GM23338 (cell line): ENCODE results near the gene QKI. TPM values are rescaled to one million over a fixed set of nuclear protein-coding genes. Genes with fewer than 3 reads are reported as not detected.

Experiments used
- ATAC-seq: fragments of 200-7000 bp; cut with Tn5 transposase; 3 replicates; pipeline ENCODE4 v1.9.1; 2020
- DNase-seq: peaks from one replicate; pipeline ENCODE4 v3.0.0-alpha.2; 2015; ENCODE audit warnings: low spot score
- H2AFZ ChIP-seq: fragments of 200-600 bp; sonication (generic); 2 replicates; pipeline ENCODE4 v1.8.0; 2016; ENCODE audit warnings: antibody characterized with exemption, mild to moderate bottlenecking, moderate library complexity
- H3F3A ChIP-seq: fragments of 200-600 bp; sonication (generic); replicated peaks from 2 replicates; pipeline ENCODE4 v1.8.0; 2017; ENCODE audit warnings: antibody characterized with exemption, mixed run types, low read depth
- H3K27ac ChIP-seq: fragments of 200-600 bp; sonication (generic); 2 replicates; pipeline ENCODE4 v1.6.1; 2016; ENCODE audit warnings: low read depth
- H3K27me3 ChIP-seq: fragments of 200-600 bp; sonication (generic); 2 replicates; pipeline ENCODE4 v1.8.0; 2016; ENCODE audit warnings: mild to moderate bottlenecking, mixed run types, moderate library complexity; ENCODE audit not compliant: insufficient read depth
- H3K36me3 ChIP-seq: fragments of 200-600 bp; sonication (generic); 2 replicates; pipeline ENCODE4 v1.8.0; 2016; ENCODE audit warnings: mild to moderate bottlenecking; ENCODE audit not compliant: insufficient read depth
- H3K4me1 ChIP-seq: fragments of 200-600 bp; sonication (generic); 2 replicates; pipeline ENCODE4 v1.8.0; 2016; ENCODE audit warnings: mild to moderate bottlenecking, moderate library complexity; ENCODE audit not compliant: insufficient read depth
- H3K4me2 ChIP-seq: fragments of 200-600 bp; sonication (generic); 2 replicates; pipeline ENCODE4 v1.7.1; 2017; ENCODE audit warnings: mixed run types
- H3K4me3 ChIP-seq: fragments of 200-600 bp; sonication (generic); 2 replicates; pipeline ENCODE4 v1.6.1; 2016; ENCODE audit warnings: mixed run types
- H3K79me2 ChIP-seq: fragments of 200-600 bp; sonication (generic); replicated peaks from 2 replicates; pipeline ENCODE4 v1.8.0; 2017; ENCODE audit warnings: mild to moderate bottlenecking; ENCODE audit not compliant: insufficient read depth
- H3K9me2 ChIP-seq: fragments of 200-600 bp; sonication (generic); 2 replicates; pipeline ENCODE4 v1.8.0; 2017; ENCODE audit not compliant: insufficient read depth
- H4K20me1 ChIP-seq: fragments of 200-600 bp; sonication (generic); replicated peaks from 2 replicates; pipeline ENCODE4 v1.8.0; 2017; ENCODE audit warnings: mild to moderate bottlenecking; ENCODE audit not compliant: insufficient read depth
- H3K27ac Mint-ChIP-seq: 2 replicates; pipeline ENCODE4 v1.8.0; 2020; ENCODE audit warnings: inconsistent platforms, mild to moderate bottlenecking, moderate library complexity, mixed read lengths
- H3K27me3 Mint-ChIP-seq: 3 replicates; pipeline ENCODE4 v1.8.0; 2022; ENCODE audit warnings: low read depth, mild to moderate bottlenecking, moderate library complexity, mixed read lengths, inconsistent platforms; ENCODE audit not compliant: insufficient read depth, poor library complexity
- H3K36me3 Mint-ChIP-seq: 3 replicates; pipeline ENCODE4 v1.8.0; 2021; ENCODE audit warnings: low read depth, mild to moderate bottlenecking, inconsistent platforms, moderate library complexity, mixed read lengths
- H3K4me1 Mint-ChIP-seq: 3 replicates; pipeline ENCODE4 v1.8.0; 2020; ENCODE audit warnings: mild to moderate bottlenecking, inconsistent platforms, mixed read lengths
- H3K4me3 Mint-ChIP-seq: 3 replicates; pipeline ENCODE4 v1.8.0; 2021; ENCODE audit warnings: moderate library complexity, mild to moderate bottlenecking, inconsistent platforms, mixed read lengths
- H3K9me3 Mint-ChIP-seq: 3 replicates; pipeline ENCODE4 v1.8.0; 2020; ENCODE audit warnings: moderate library complexity, mild to moderate bottlenecking, inconsistent platforms, mixed read lengths
- CREB1 ChIP-seq: fragments of 250-450 bp; sonication (Bioruptor Pico); IDR thresholded peaks from 2 replicates; pipeline ENCODE4 v1.5.0; 2020; ENCODE audit warnings: low read depth, mild to moderate bottlenecking, moderate library complexity
- CTCF ChIP-seq, 2 experiments: fragments of 200-600 bp in 1 of 2; sonication (generic) in 1 of 2; conservative IDR thresholded peaks; 2 replicates each; pipeline versions ENCODE4 v1.5.1 to v1.6.1; 2016 to 2017; ENCODE audit warnings: antibody characterized with exemption in 2 of 2, low read depth in 2 of 2, mild to moderate bottlenecking in 2 of 2, moderate library complexity in 1 of 2
- ETS1 ChIP-seq: IDR thresholded peaks from 2 replicates; pipeline ENCODE4 v1.6.1; 2016; ENCODE audit warnings: antibody characterized with exemption
- EZH2 ChIP-seq: fragments of 200-600 bp; sonication (generic); IDR thresholded peaks from one replicate; pipeline ENCODE4 v1.8.0; 2017; ENCODE audit warnings: antibody characterized with exemption, mild to moderate bottlenecking, low read depth; ENCODE audit not compliant: unreplicated experiment
- EZH2phosphoT487 ChIP-seq: fragments of 200-600 bp; sonication (generic); IDR thresholded peaks from one replicate; pipeline ENCODE4 v1.8.1; 2018; ENCODE audit warnings: antibody characterized with exemption; ENCODE audit not compliant: unreplicated experiment
- JUNB ChIP-seq: IDR thresholded peaks from one replicate; pipeline ENCODE4 v1.6.1; 2016; ENCODE audit warnings: antibody characterized with exemption; ENCODE audit not compliant: unreplicated experiment
- NANOG ChIP-seq: IDR thresholded peaks from 2 replicates; pipeline ENCODE4 v1.6.1; 2016; ENCODE audit warnings: antibody characterized with exemption, borderline replicate concordance
- POLR2AphosphoS5 ChIP-seq: IDR thresholded peaks from 2 replicates; pipeline ENCODE4 v1.6.1; 2016; ENCODE audit warnings: antibody characterized with exemption, low read depth
- REST ChIP-seq: IDR thresholded peaks from one replicate; pipeline ENCODE4 v1.6.1; 2018; ENCODE audit warnings: antibody characterized with exemption; ENCODE audit not compliant: unreplicated experiment
- STAT1 ChIP-seq: IDR thresholded peaks from one replicate; pipeline ENCODE4 v1.6.1; 2016; ENCODE audit warnings: antibody characterized with exemption; ENCODE audit not compliant: unreplicated experiment
- ZNF114 ChIP-seq: fragments of 250-450 bp; sonication (Bioruptor Pico); IDR thresholded peaks from 2 replicates; pipeline ENCODE4 v1.5.0; 2020; ENCODE audit warnings: mild to moderate bottlenecking, moderate library complexity
- ZNF331 ChIP-seq: fragments of 250-450 bp; sonication (Bioruptor Pico); IDR thresholded peaks from 2 replicates; pipeline ENCODE4 v1.5.0; 2020; ENCODE audit warnings: low read depth, mild to moderate bottlenecking, moderate library complexity
- ZNF462 ChIP-seq: fragments of 250-450 bp; sonication (Bioruptor Pico); IDR thresholded peaks from 2 replicates; pipeline ENCODE4 v1.5.0; 2020; ENCODE audit warnings: mild to moderate bottlenecking, moderate library complexity
- polyA plus RNA-seq: library from polyadenylated mRNA; unstranded; fragments of >200 nt; fragmentation: Nextera tagmentation; extraction: Ambion mirVana; gene quantifications from 2 replicates; pipeline ENCODE4 v1.2.1, GENCODE V29; 2016
- total RNA-seq: library from RNA; depleted of rRNA; stranded (reverse); fragments of >200 nt; shearing (Covaris generic); gene quantifications from 2 replicates; pipeline ENCODE4 v1.2.3, GENCODE V29; 2014

QKI gene
- total and polyA plus RNA-seq, 2 experiments from 2014 or later: 60.8 to 159 TPM

GRCh38 chr6:163376187-163376586 is 38.3 kb upstream of the QKI start:
- no peaks in the 10 kb centered on the region for H3K36me3 ChIP-seq
- H4K20me1 ChIP-seq: no peaks in the 10 kb centered on the region
- no peak overlapping the region for H2AFZ ChIP-seq
- no peak overlapping the region for H3K4me3 Mint-ChIP-seq
- no peaks in the 10 kb centered on the region for H3K4me1 ChIP-seq
- no peaks in the 10 kb centered on the region for H3K27me3 ChIP-seq
- no peaks in the 10 kb centered on the region for H3K9me3 Mint-ChIP-seq
- H3K36me3 Mint-ChIP-seq: no peaks in the 10 kb centered on the region
- no peak overlapping the region for H3K4me3 ChIP-seq
- no peak overlapping the region for H3K4me2 ChIP-seq
- no peaks in the 10 kb centered on the region for H3K9me2 ChIP-seq
- no peak overlapping the region for H3K27ac ChIP-seq
- H3F3A ChIP-seq: no peaks in the 10 kb centered on the region
- no peaks in the 10 kb centered on the region for H3K79me2 ChIP-seq
- DNase-seq (no peak), ATAC-seq (no peak)
- H3K27ac Mint-ChIP-seq: no peak overlapping the region
- TF ChIP-seq ZNF114 (no peak), JUNB (no peak), CREB1 (no peak), STAT1 (no peak), CTCF (conservative IDR thresholded peaks at IDR 0.05; ENCODE audit: low read depth in 2 of 2) (no peak), ETS1 (no peak), REST (no peak), ZNF331 (CRISPR knock-in tag) (no peak), EZH2 (no peak), POLR2AphosphoS5 (no peak), EZH2phosphoT487 (no peak), ZNF462 (CRISPR knock-in tag) (no peak), NANOG (no peak)
- peaks cover 3% of the 10 kb centered on the region for H3K27me3 Mint-ChIP-seq
- no peaks in the 10 kb centered on the region for H3K4me1 Mint-ChIP-seq
